HUDEP-2 (cell line): ENCODE data around the gene PSMA4.
"Not testable (repeated sequence)": the region's sequence is repeated elsewhere in the genome, so short reads cannot be mapped to it uniquely, and the experiment has no call there.

Experiments used
- DNase-seq, 76 experiments: peaks; one replicate each; lab custom pipeline; 2025; ENCODE audit not compliant: unreplicated experiment in 76 of 76; lab: John Stamatoyannopoulos, UW

The PSMA4 gene

DNA sequence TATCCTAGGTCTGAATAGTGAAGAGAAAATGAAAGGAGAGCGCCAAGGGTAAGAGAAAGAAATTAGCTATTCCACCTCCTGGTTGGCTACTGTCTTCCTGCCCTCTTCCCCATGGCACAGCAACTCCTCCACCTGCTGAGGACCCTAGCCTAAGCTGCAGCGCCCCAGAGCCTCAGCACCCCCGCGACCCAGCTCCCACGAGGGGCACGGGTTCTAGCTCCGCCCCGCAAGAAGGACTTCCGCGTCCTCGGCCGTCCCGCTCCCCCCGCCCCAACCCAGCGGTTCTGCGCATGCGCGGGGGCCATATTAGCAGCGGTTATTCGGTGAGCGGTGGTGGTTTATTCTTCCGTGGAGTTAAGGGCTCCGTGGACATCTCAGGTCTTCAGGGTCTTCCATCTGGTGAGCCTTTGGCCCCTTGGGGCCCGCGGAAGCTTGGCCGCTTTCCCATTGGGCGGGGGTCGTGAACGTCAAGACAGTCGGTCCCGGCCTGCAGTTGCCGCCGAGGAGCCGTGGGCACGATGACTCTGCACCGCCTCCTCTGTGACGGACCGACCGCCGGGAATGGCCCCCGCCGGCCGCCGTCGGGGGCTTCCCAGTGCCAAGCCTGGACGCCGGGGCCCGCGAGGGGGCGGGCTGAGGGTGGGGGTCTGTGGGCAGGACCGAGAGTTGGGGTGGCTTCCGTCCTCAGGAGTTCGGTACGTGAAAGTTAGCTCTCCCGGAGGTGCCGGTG, at the start of gene PSMA4:
Gene PSMA4, plus strand, starts transcription at position 304 of the 730 bp plus-strand sequence. CDS start 1,484 bp downstream, outside the sequence.
- peak in 75 of 76 experiments; percentile 32 to 91 (median 82) for DNase-seq

DNA sequence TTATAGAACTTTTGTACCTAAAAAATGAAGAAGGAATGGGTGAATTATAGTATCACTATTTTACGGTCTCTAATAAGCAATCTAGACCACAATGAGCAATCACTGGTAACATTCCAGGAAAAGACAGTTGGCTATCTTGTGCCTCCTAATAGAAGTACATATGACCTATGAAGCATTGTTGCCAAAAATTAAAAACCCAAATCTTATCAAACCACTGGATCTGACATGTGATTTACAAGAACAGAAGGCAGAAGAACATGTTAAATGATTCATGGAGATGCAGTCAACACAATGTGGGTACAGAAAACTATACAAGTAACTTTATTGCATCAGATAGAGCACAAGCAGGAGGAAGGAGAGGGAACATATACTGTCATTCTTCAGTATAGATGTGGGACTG, 47.4 kb upstream of the PSMA4 start:
- peak in 6 of 76 experiments; percentile 0 to 45 (median 18) for DNase-seq

DNA sequence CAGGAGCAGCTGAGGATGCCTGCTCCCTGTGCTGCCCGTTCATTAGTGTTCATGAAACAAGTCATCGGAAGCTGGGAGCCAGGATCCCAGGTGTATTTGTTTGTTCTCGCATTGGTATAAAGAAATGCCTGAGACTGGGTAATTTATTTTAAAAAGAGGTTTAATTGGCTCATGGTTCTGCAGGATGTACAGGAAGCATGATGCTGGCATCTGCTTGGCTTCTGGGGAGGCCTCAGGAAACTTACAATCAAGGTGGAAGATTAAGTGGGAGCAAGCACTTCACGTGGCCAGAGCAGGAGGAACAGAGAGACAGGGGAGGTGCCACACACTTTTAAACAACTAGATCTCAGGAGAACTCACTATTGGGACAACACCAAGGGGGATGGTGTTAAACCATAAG, 38.4 kb upstream of the PSMA4 start:
- no peak for DNase-seq

DNA sequence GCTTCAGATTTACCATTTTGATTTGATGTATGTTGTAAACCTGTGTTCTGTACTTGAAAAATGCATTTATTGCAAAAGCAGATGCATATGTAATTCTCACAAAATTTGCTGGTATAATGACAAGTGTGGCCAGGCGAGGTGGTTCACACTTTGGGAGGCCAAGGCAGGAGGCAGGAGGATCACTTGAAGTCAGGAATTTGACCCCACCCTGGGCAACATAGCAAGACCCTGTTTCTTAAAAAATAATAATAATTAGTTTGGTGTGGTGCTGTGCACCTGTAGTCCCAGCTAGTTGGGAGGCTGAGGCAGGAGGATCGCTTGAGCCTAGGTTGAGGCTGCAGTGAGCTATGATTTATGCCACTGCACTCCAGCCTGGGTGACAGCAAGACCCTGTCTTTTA, 37.6 kb upstream of the PSMA4 start:
- DNase-seq: no peak

DNA sequence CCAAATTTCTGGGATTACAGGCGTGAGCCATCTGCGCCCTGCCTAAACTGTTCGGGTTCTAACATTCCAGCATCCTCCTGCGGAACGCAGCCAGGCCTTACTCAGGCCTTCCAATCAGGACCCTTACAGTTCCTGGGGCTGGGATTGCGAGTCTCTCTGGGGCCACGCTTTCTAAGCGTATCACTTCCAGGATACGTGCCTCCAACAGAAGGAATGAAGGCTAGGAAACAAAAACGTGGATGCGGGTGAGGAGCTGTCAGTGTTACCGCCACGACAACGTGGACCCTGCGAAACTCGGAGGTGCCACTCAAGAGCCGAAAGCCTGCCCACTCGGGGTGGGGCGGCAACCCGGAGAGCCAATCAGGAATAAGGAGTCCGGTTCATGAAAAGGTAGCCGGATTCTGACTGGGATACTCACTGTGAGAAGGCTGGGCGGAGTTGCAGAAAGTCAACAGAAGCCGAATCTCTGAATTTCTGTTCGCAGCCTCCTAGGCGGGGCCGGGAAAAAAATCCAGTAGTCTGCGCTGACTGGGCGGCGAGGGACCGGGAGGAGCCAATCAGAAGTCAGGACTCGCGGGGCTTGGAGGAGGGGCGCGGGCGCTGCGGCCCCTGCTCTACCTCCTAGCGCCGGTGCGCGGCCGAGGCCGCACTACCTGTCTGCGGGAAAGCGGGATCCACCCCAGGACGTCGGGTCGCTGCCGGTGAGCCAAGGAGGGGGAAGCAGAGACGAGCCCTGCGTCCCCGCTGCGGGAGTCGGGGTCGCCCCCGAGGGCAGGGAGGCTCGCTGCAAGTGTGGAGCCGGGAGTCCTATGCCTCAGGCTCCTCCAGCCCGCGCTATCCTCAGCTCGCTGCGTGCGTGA, 33.0 kb upstream of the PSMA4 start, which contains the start of gene HYKK:
Gene HYKK, plus strand, starts transcription at position 607 of the 860 bp plus-strand sequence. CDS start 5,512 bp downstream, outside the sequence.
- DNase-seq: peak in 72 of 76 experiments; percentile 5 to 80 (median 56)

DNA sequence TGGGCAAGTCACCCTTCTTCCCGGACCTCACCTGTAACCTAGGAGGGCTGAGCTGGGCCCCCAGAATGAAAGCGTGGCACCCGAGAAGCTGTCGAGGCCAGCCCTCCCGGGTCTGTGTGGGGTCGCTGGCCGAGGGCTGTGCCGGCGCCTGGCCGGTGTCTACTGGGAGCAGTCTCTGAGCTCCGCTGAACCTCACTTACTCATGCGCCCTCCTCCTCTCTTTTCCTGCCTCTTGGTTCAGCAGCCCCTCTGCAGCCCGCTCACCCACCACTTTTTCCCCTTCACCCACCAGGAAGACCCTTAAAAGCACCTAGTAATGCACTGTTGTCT, 32.4 kb upstream of the PSMA4 start:
- DNase-seq: no peak

DNA sequence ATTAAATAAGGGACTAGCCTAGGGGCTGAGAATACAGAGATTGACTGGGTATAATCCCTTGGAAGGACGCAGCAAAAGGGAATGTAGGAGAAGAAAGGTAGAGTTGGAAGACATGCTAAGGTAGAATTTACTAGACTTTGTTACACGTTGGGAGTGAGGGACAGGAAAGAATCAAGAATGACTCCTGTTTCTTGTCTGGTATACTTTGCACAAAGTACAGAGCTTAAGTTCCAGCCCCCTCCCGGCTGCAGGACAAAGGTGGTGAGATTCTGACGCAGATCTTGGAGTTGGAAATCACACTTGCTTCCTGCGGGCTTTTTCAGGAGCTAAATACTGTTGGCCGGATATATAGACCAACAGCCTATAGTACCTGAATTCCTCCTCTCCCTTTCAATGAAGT, 32.0 kb upstream of the PSMA4 start:
- no peak for DNase-seq

DNA sequence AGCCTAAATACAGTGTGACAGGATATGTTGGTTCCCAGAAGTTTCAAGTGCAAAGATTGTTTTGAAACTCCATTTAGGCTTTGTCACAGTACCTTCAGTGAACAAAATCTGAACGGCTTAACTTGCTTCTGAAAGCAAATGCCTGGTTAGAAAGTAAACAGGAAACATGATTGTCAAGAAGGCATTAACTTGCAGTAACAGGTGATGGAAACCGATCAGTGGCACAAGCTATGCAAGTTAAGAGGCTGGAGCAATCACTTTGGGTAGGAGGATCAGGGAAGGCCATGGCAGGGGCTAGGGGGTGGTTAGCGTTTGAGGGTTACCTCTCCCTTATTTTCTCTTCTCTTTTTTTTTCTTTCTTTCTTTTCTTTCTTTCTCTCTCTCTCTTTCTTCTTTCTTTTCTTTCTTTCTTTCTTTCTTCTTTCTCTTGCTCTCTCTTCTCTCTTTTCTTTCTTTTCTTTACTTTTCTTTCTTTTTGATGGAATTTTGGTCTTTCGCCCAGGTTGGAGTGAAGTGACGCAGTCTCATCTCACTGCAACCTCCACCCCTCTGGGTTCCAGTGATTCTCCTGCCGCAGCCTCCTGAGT, 30.4 kb upstream of the PSMA4 start:
- no peak for DNase-seq

DNA sequence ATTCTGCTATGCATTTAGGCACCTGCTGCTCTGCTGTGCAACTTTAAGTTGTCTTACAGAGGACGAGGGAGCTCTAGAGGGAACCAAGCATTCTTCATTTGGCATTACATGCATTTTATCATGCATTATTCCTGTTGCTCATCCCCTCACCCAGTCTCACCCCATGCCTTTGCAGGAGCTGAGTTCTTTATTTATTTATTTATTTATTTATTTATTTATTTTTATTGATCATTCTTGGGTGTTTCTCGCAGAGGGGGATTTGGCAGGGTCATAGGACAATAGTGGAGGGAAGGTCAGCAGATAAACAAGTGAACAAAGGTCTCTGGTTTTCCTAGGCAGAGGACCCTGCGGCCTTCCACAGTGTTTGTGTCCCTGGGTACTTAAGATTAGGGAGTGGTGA, 20.2 kb upstream of the PSMA4 start:
- DNase-seq: not testable (repeated sequence)

DNA sequence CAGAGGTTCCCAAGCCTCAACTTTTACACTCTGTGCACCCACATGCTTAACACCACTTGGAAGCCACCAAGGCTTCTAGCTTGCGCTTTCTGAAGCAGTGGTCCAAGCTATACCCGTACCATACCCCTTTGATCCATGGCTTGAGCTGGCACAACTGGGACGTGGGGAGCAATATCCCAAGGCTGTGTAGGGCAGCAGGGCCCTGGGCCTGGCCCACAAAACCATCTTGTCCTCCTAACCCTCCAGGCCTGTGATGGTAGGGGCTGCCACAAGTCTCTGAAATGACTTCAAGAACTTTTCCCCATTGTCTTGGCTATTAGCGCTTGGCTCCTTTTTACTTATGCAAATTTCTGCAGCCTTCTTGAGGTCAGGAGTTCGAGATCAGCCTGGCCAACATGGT, 16.0 kb upstream of the PSMA4 start:
- no peak for DNase-seq

DNA sequence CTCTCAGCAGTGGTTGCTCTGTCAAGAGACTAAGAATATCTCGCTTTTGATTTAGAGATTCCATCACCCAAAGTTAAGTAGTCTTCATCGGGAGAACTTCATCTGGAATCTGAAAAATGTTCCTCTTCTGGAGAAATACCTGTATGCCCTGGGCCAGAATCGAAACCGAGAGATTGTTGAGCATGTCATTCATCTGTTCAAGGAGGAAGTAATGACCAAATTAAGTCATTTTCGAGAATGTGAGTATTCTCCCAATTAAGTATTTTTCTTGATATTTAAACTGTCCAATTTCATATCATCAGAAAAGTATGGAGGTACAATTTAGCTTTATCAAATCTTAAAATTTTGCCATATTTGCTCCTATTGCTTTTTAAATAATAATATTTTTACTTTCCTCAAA, 12.9 kb upstream of the PSMA4 start:
- no peak for DNase-seq

DNA sequence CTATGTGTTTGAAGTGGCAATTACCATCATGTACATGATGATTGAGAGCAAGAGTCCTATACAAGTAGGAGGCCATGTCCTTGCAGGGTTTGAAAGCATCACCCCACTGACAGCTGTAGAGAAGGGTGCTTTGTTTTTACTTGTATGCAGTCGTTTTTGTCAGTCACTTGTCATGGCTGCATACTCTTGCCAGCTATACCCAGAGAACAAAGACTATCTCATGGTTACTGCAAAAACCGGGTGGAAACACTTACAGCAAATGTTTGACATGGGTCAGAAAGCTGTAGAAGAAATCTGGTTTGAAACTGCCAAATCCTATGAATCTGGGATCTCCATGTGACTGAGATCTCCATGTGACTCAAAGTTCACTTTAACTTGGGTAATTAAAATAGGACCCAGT, 6.9 kb upstream of the PSMA4 start:
- no peak for DNase-seq

DNA sequence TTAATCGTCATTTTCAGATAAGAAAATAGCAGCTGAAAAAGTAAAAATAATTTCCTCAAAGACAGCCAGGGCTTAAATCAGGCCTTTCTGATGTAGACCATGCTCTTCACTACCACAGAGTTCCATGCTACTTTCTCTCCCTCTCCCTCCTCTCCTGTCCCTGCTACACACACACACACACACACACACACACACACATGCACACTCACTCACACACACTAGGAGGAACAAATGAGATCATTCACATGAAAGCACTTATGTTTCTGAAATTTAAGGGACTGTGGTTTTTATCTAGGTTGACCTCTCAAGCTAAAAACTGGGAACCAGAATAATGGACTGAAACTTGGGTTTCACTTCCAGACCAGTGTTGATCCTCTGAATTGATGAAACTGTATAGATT, 4.1 kb upstream of the PSMA4 start:
- DNase-seq: no peak

DNA sequence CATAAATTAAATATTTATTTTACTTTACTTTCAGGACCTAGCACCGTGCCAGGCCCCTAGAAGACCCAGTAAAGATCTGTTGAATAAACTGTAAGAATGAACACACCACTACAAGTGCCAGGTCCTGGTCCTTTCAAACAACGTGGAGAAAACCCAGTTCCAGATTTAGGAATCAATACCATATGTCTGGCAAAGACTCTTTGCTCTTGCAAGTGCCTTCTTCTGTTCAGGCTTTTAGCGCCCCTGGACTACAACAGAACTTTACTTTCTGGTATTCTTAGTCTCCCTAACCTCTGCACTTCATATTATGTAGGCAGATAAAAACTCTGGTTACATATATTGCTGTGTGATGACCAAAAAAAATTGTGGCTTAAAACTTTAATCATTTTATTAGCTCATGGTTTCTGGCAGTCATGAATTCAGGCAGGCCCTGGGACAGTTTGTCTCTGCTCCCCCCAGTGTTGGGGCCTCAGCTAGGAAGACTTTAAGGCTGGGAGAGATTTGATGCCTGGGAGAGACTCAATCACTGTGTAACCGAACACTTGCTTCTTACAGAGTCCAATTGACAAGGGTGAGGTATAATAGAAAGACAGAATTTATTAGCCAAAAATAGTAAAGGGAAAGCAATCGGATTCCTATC, 2.9 kb upstream of the PSMA4 start:
- DNase-seq: no peak

DNA sequence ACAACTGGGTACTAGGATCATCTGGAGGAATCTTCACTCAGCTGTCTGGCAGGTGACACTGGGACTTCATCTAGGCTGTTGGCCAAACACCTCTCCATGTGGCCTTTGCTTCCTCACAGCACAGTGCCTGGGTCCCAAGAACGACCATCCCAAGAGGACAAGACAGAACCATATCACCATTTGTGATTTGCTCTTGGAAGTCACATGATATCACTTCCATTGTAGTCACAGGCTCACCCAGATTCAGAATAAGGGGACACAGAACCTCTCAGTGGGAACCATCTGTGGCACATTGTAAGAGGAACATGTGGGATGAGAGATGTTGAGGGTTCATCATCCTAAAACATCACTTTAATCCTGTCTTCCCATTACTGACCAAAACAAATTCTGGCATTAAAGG, 1.9 kb upstream of the PSMA4 start:
- DNase-seq: no peak

DNA sequence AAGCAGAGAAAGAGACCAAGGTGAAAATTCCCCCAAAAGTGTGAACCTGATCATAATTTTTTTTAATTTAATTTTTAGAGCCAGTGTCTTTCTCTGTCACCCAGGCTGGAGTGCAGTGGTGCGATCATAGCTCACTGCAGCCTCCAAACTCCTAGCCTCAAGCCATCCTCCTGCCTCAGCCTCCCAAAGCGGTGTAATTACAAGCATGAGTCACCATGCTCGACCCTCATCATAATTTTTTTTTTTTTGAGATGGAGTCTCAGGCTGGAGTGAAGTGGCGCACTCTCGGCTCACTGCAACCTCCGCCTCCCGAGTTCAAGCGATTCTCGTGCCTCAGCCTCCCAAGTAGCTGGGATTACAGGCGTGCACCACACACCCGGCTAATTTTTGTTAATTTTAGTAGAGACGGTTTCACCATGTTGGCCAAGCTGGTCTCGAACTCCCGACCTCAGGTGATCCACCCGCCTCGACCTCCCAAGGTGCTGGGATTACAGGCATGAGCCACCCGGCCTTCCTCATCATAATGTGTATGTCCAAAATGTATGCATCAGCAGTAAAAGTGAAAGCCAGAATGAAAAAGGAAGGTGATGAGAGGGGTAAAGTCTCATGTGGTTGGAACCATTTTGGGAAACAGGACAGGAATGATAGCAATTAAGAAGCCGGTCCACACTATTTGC, 642 bp upstream of the PSMA4 start:
- DNase-seq: peak in 2 of 76 experiments; percentile 26 to 42

DNA sequence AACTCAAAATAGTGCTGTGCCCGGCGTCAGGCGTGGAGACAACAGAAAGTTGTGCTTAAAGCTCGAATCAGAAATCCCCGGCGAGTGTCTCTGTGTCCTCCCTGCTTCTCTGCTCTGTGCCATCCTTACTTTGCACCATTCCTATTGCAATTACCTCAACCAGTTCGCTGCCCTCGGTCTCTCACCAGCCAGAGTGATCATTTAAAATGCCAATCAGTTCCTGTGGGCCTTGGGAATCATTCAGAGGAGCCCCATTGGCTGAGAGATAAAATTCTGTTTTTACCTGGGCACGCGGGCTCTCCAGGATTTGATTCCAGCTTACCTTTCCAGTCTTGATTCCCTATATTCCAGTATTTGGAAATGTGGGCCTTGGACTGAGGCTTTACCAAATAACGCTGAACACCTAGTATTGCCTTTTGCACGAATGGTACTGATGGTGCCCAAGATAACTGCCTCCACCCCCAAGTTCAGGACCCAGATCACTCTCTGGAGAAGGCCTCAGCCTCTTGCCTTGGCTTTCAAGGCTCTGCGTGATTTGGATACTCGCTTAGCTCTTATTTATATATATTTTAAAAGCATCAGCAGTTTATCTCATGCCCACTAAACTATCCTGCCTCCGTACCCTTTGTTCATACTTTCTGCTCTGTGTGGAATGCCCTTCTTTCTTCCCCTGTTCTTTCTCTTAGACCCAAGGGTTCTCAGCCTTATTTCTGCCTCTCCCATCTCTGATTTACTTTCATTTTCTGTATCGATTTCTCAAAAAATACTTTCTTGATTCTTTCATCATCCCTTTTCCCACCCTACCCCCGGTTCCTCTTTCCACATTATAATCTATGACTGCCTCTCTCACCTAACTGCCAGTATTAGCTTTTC, 863 bp downstream of the PSMA4 start:
- DNase-seq: peak in 11 of 76 experiments; percentile 6 to 41 (median 15)

DNA sequence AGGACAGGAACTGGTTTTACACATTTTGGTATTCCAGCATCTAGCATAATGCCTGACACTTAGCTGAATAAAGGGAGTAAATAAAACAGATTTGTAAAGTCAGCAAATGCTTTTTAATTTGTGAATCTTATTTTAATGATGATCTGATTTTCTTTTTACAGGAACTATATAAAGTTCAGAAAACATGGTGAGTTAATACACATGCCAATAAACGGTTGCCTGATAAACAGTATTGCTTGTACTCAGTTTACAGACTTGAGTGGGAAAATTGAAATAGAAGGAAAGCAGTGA, 1.4 kb downstream of the PSMA4 start:
- no peak for DNase-seq

DNA sequence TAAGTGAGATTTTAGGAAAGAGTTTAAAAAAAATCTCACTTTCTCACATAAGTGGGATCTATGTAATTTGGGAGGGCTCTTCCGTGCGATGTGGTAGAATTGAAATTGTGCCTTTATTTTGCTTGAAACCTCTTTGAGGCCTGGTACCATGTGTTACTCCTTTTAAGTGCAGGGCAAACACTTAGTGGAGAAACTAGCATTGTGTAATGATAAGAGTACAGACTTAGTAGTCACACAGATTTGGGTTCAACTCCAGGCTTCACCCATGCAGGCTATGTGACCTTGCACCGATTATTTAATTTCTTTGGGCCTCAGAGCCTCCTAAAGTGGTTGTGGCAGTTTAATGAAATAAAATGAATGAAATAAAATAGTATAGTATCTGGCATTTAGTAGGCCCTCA, 2.4 kb downstream of the PSMA4 start:
- no peak for DNase-seq

DNA sequence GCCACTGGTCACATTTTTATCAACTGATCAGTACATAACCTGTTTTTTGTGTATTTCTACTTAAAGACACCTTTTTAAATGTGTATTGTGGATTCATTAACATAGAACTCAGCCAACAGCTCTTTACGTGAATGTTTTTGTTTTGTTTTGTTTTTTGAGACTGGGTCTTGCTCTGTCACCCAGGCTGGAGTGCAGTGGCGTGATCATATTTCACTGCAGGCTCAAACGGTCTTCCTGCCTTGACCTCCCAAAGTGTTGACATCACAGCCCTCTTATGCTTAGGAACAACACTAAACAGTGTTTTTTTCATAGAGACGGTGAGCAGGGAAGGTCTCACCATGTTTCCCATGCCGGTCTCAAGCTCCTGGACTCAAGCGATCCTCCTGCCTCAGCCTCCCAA, 9.9 kb downstream of the PSMA4 start:
- no peak for DNase-seq
